Measurements from ENCODE around the gene FBXO42. TPM values are rescaled to one million over a fixed set of nuclear protein-coding genes. Genes with fewer than 3 reads are reported as not detected.
A peak's percentile ranks its signal among the peaks of the same experiment; 100 is the strongest.

FBXO42 gene
- total and polyA plus RNA-seq, 8 donors: 7.4 to 11.9 (median 9.7) TPM

- Histone ChIP-seq H3K27ac (peak overlapping the region in 1 of 4 donors; percentile 28), H3K36me3 (peaks cover 0 to 20% (median 9%) of the 10 kb centered on the region in 3 donors), H3K27me3 (no peaks in the 10 kb centered on the region), H3K9me3 (no peaks in the 10 kb centered on the region), H3K4me3 (no peak overlapping the region), H3K4me1 (peaks cover 22 to 46% (median 27%) of the 10 kb centered on the region in 3 donors)
- ATAC-seq (no peak), FAIRE-seq (no peak), DNase-seq (peak in 1 of 6 donors; percentile 48)
- 82 to 89% methylated on average over 15 of the region's 15 CpGs for WGBS, 2 donors
- TF ChIP-seq, protein P1, sequence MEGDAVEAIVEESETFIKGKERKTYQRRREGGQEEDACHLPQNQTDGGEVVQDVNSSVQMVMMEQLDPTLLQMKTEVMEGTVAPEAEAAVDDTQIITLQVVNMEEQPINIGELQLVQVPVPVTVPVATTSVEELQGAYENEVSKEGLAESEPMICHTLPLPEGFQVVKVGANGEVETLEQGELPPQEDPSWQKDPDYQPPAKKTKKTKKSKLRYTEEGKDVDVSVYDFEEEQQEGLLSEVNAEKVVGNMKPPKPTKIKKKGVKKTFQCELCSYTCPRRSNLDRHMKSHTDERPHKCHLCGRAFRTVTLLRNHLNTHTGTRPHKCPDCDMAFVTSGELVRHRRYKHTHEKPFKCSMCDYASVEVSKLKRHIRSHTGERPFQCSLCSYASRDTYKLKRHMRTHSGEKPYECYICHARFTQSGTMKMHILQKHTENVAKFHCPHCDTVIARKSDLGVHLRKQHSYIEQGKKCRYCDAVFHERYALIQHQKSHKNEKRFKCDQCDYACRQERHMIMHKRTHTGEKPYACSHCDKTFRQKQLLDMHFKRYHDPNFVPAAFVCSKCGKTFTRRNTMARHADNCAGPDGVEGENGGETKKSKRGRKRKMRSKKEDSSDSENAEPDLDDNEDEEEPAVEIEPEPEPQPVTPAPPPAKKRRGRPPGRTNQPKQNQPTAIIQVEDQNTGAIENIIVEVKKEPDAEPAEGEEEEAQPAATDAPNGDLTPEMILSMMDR (IDR thresholded peaks at IDR 0.05): no peak
- intact Hi-C loops (cut with DNase I): no loop called here
These were observed 101.6 kb downstream of the FBXO42 start for GRCh38 chr1:16250524-16251251.

- Histone ChIP-seq H3K4me3 (no peak overlapping the region), H3K36me3 (peaks cover 0 to 11% (median 9%) of the 10 kb centered on the region in 3 donors), H3K9me3 (no peaks in the 10 kb centered on the region), H3K4me1 (peaks cover 22 to 46% (median 27%) of the 10 kb centered on the region in 3 donors), H3K27me3 (no peaks in the 10 kb centered on the region), H3K27ac (peak overlapping the region in 3 of 4 donors; percentile 28 to 85 (median 83))
- FAIRE-seq (no peak), ATAC-seq (peak in 3 of 4 donors; percentile 2 to 25 (median 19)), DNase-seq (no peak)
- TF ChIP-seq, protein P1 (IDR thresholded peaks at IDR 0.05): no peak
- intact Hi-C loops (cut with DNase I): loop anchor here in 1 of 3 donors (10.0 kb wide), 1 partner anchor 175 kb away; the partner anchor contains the start of gene FAM131C
- WGBS, 2 donors: 24 to 25% methylated on average over 3 of the region's 3 CpGs
These were observed 102.6 kb downstream of the FBXO42 start for GRCh38 chr1:16249596-16250241.

GRCh38 chr1:16248603-16249516 is 103.4 kb downstream of the FBXO42 start:
- Histone ChIP-seq H3K27me3 (no peaks in the 10 kb centered on the region), H3K4me3 (no peak overlapping the region), H3K36me3 (peaks cover 0 to 11% (median 9%) of the 10 kb centered on the region in 3 donors), H3K9me3 (no peaks in the 10 kb centered on the region), H3K4me1 (peaks cover 27 to 45% (median 32%) of the 10 kb centered on the region in 3 donors), H3K27ac (peak overlapping the region; percentile 52 to 85 (median 78))
- ATAC-seq: peak; percentile 77 to 84 (median 81)
- TF ChIP-seq, protein P1 (IDR thresholded peaks at IDR 0.05): no peak
- FAIRE-seq: peak; percentile 56
- DNase-seq: peak; percentile 86 to 97 (median 92)
- intact Hi-C loops (cut with DNase I): loop anchor here in 1 of 3 donors (10.0 kb wide), 1 partner anchor 174 kb away; the partner anchor contains the start of gene FAM131C
- 16 to 20% methylated on average over 7 of the region's 7 CpGs for WGBS, 2 donors

GRCh38 chr1:16248007-16248436 is 104.3 kb downstream of the FBXO42 start:
- TF ChIP-seq, protein P1 (IDR thresholded peaks at IDR 0.05): no peak
- WGBS, 2 donors: 42 to 44% methylated on average over 8 of the region's 8 CpGs
- peak overlapping the region; percentile 52 to 85 (median 78) for H3K27ac ChIP-seq
- no peaks in the 10 kb centered on the region for H3K9me3 ChIP-seq
- H3K27me3 ChIP-seq: no peaks in the 10 kb centered on the region
- intact Hi-C loops (cut with DNase I): loop anchor here in 1 of 3 donors (10.0 kb wide), 1 partner anchor 173 kb away; the partner anchor contains the start of gene FAM131C
- FAIRE-seq (no peak), ATAC-seq (peak; percentile 9 to 26 (median 16)), DNase-seq (peak in 2 of 6 donors; percentile 49 to 51)
- peaks cover 0 to 11% (median 9%) of the 10 kb centered on the region in 3 donors for H3K36me3 ChIP-seq
- H3K4me1 ChIP-seq: peaks cover 27 to 44% (median 33%) of the 10 kb centered on the region in 3 donors
- H3K4me3 ChIP-seq: no peak overlapping the region

All from pancreas (tissue), 10 donors.